Measurements from ENCODE around the gene COPE. TPM values are rescaled to one million over a fixed set of nuclear protein-coding genes. Genes with fewer than 3 reads are reported as not detected.

The COPE gene
- polyA plus RNA-seq, 1 experiment, result 170 TPM

- ChIA-PET CTCF (interaction anchor here (1.0 to 1.9 kb wide), 3 partner anchors 16 to 413 kb away, joined by 3 to 6 read pairs (median 5); no protein-coding TSS in a partner anchor), POLR2A (interaction anchor here (0.9 kb wide), 1 partner anchor 55 kb away, joined by 4 read pairs; the partner anchor contains the start of genes COPE and DDX49)
- Histone ChIP-seq H3K27ac (ENCODE audit: low read depth, low read length) (no peak overlapping the region), H3K27me3 (ENCODE audit: control insufficient read depth, insufficient read depth, low read length) (no peaks in the 10 kb centered on the region), H3K4me3 (ENCODE audit: low read depth, low read length) (no peak overlapping the region), H3K9me3 (ENCODE audit: control insufficient read depth, insufficient read depth, low read length) (no peaks in the 10 kb centered on the region; the same call in 1 of the 2 replicates)
- no peak for DNase-seq (ENCODE audit: low read depth, low spot score)
- no peak for TF ChIP-seq CTCF (IDR thresholded peaks at IDR 0.05; ENCODE audit: low read depth, low read length)
Observed at GRCh38 chr19:18863843-18864362, 55.3 kb downstream of the COPE start.

GRCh38 chr19:18862976-18863842 is 56.0 kb downstream of the COPE start:
- TF ChIP-seq CTCF (IDR thresholded peaks at IDR 0.05; ENCODE audit: low read depth, low read length), result no peak
- no peak for DNase-seq (ENCODE audit: low read depth, low spot score)
- POLR2A ChIA-PET, result interaction anchor here (0.9 kb wide), 1 partner anchor 56 kb away, joined by 4 read pairs; the partner anchor contains the start of genes COPE and DDX49
- CTCF ChIA-PET, result interaction anchor here (0.5 to 1.9 kb wide), 4 partner anchors 15 to 412 kb away, joined by 3 to 6 read pairs (median 5); no protein-coding TSS in a partner anchor
- H3K27ac ChIP-seq (ENCODE audit: low read depth, low read length), result no peak overlapping the region
- H3K9me3 ChIP-seq (ENCODE audit: control insufficient read depth, insufficient read depth, low read length), result no peaks in the 10 kb centered on the region; the same call in 1 of the 2 replicates
- H3K4me3 ChIP-seq (ENCODE audit: low read depth, low read length), result no peak overlapping the region
- H3K27me3 ChIP-seq (ENCODE audit: control insufficient read depth, insufficient read depth, low read length), result no peaks in the 10 kb centered on the region

- ChIA-PET CTCF (interaction anchor here (6.2 kb wide), 1 partner anchor 14 kb away, joined by 38 read pairs; no protein-coding TSS in a partner anchor), POLR2A (interaction anchor here (0.7 kb wide), 2 partner anchors 291 to 1553 kb away, joined by 4 read pairs; no protein-coding TSS in a partner anchor)
- no peak overlapping the region for H3K27ac ChIP-seq (ENCODE audit: low read depth, low read length)
- no peak overlapping the region for H3K4me3 ChIP-seq (ENCODE audit: low read depth, low read length)
- H3K27me3 ChIP-seq (ENCODE audit: control insufficient read depth, insufficient read depth, low read length), result no peaks in the 10 kb centered on the region
- TF ChIP-seq CTCF (IDR thresholded peaks at IDR 0.05; ENCODE audit: low read depth, low read length), result no peak
- no peak for DNase-seq (ENCODE audit: low read depth, low spot score)
- H3K9me3 ChIP-seq (ENCODE audit: control insufficient read depth, insufficient read depth, low read length), result no peaks in the 10 kb centered on the region
Observed at GRCh38 chr19:18861917-18862316, 57.3 kb downstream of the COPE start.

- ChIA-PET POLR2A (no interaction called here), CTCF (interaction anchor here (6.2 kb wide), 1 partner anchor 13 kb away, joined by 38 read pairs; no protein-coding TSS in a partner anchor)
- Histone ChIP-seq H3K9me3 (ENCODE audit: control insufficient read depth, insufficient read depth, low read length) (no peaks in the 10 kb centered on the region; the same call in 1 of the 2 replicates), H3K4me3 (ENCODE audit: low read depth, low read length) (no peak overlapping the region), H3K27ac (ENCODE audit: low read depth, low read length) (no peak overlapping the region), H3K27me3 (ENCODE audit: control insufficient read depth, insufficient read depth, low read length) (no peaks in the 10 kb centered on the region)
- TF ChIP-seq CTCF (IDR thresholded peaks at IDR 0.05; ENCODE audit: low read depth, low read length), result no peak
- DNase-seq (ENCODE audit: low read depth, low spot score), result no peak
Observed at GRCh38 chr19:18861235-18861634, 58.0 kb downstream of the COPE start.
